RWPE2 (cell line): ENCODE data around the gene HOXA7.

Experiments used
- ATAC-seq: fragments of 200-7000 bp; cut with Tn5 transposase; 3 replicates; pipeline ENCODE4 v1.9.1; 2021; ENCODE audit warnings: low read depth
- DNase-seq: peaks from one replicate; pipeline ENCODE4 v3.0.0-alpha.2; 2020; ENCODE audit warnings: low spot score
- H3K27ac ChIP-seq: fragments of 450-650 bp; 2 replicates; pipeline ENCODE4 v1.5.1; 2017; ENCODE audit warnings: mild to moderate bottlenecking; ENCODE audit not compliant: poor library complexity, severe bottlenecking
- H3K27me3 ChIP-seq: fragments of 250-450 bp; sonication (Bioruptor Pico); 2 replicates; pipeline ENCODE4 v1.5.1; 2021; ENCODE audit warnings: mild to moderate bottlenecking, moderate library complexity; ENCODE audit not compliant: insufficient read depth, poor library complexity, severe bottlenecking
- H3K36me3 ChIP-seq: fragments of 250-450 bp; sonication (Bioruptor Pico); 2 replicates; pipeline ENCODE4 v1.5.1; 2020; ENCODE audit warnings: low read depth, mild to moderate bottlenecking, moderate library complexity
- H3K4me1 ChIP-seq: fragments of 250-450 bp; sonication (Bioruptor Pico); 2 replicates; pipeline ENCODE4 v1.5.1; 2021; ENCODE audit warnings: mild to moderate bottlenecking, moderate library complexity; ENCODE audit not compliant: insufficient read depth, poor library complexity, severe bottlenecking
- H3K4me3 ChIP-seq: fragments of 250-450 bp; sonication (Bioruptor Pico); 2 replicates; pipeline ENCODE4 v1.5.1; 2021; ENCODE audit warnings: mild to moderate bottlenecking, moderate library complexity; ENCODE audit not compliant: severe bottlenecking
- H3K9me3 ChIP-seq: fragments of 250-450 bp; sonication (Bioruptor Pico); 2 replicates; pipeline ENCODE4 v1.5.1; 2021; ENCODE audit warnings: mild to moderate bottlenecking, moderate library complexity; ENCODE audit not compliant: severe bottlenecking
- TF ChIP-seq, protein P1 (sequence below): fragments of 450-650 bp; IDR thresholded peaks from one replicate; pipeline ENCODE4 v1.5.1; 2017; ENCODE audit warnings: mild to moderate bottlenecking, moderate library complexity; ENCODE audit not compliant: poor library complexity, severe bottlenecking

HOXA7 gene

DNA sequence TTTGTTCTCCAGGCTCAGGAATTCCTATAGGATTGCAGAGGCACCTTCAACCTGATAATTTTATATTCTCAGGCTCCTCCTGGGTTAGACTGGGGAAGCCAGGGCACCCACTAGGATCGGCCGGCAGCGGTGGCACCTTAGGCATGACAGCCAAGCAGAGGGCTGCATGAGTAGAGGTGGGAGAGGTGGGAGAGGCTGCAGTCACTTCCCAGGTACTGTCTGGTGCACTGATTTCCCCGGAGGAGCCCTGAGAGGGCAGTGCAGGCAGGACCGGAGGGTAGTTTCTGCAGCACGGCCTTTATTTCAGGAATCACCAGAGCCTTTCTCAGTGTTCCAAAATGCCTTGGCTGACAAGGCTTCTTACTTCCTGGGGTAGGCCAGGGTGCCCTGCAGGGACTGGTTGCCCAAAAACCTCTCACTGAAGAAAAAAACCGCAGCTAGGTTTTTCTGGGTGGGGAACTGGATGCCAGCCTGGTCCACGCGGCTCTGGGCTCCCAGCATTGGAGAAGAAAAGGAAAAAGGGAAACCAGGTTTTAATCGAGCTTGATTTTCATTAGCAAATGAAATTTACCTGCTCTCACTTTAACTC is 47.0 kb upstream of the HOXA7 start:
- no peaks in the 10 kb centered on the region for H3K36me3 ChIP-seq
- H3K27me3 ChIP-seq = no peaks in the 10 kb centered on the region
- H3K4me3 ChIP-seq = peak overlapping the region; percentile 89
- TF ChIP-seq, protein P1, sequence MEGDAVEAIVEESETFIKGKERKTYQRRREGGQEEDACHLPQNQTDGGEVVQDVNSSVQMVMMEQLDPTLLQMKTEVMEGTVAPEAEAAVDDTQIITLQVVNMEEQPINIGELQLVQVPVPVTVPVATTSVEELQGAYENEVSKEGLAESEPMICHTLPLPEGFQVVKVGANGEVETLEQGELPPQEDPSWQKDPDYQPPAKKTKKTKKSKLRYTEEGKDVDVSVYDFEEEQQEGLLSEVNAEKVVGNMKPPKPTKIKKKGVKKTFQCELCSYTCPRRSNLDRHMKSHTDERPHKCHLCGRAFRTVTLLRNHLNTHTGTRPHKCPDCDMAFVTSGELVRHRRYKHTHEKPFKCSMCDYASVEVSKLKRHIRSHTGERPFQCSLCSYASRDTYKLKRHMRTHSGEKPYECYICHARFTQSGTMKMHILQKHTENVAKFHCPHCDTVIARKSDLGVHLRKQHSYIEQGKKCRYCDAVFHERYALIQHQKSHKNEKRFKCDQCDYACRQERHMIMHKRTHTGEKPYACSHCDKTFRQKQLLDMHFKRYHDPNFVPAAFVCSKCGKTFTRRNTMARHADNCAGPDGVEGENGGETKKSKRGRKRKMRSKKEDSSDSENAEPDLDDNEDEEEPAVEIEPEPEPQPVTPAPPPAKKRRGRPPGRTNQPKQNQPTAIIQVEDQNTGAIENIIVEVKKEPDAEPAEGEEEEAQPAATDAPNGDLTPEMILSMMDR = no peak
- H3K4me1 ChIP-seq = peaks cover 6% of the 10 kb centered on the region
- DNase-seq = no peak
- H3K9me3 ChIP-seq = no peaks in the 10 kb centered on the region
- H3K27ac ChIP-seq = peak overlapping the region; percentile 92
- 0 out of 3 replicates have a peak, but pooled peaks have one; percentile 1 for ATAC-seq

GRCh38 chr7:27202862-27203134 is 46.3 kb upstream of the HOXA7 start:
- H3K27ac ChIP-seq = peak overlapping the region; percentile 92
- H3K27me3 ChIP-seq = no peaks in the 10 kb centered on the region
- H3K9me3 ChIP-seq = no peaks in the 10 kb centered on the region
- TF ChIP-seq, protein P1 = no peak
- peaks cover under 1% of the 10 kb centered on the region for H3K36me3 ChIP-seq
- H3K4me1 ChIP-seq = peaks cover 6% of the 10 kb centered on the region
- H3K4me3 ChIP-seq = peak overlapping the region; percentile 89
- DNase-seq (no peak), ATAC-seq (no peak)

DNA sequence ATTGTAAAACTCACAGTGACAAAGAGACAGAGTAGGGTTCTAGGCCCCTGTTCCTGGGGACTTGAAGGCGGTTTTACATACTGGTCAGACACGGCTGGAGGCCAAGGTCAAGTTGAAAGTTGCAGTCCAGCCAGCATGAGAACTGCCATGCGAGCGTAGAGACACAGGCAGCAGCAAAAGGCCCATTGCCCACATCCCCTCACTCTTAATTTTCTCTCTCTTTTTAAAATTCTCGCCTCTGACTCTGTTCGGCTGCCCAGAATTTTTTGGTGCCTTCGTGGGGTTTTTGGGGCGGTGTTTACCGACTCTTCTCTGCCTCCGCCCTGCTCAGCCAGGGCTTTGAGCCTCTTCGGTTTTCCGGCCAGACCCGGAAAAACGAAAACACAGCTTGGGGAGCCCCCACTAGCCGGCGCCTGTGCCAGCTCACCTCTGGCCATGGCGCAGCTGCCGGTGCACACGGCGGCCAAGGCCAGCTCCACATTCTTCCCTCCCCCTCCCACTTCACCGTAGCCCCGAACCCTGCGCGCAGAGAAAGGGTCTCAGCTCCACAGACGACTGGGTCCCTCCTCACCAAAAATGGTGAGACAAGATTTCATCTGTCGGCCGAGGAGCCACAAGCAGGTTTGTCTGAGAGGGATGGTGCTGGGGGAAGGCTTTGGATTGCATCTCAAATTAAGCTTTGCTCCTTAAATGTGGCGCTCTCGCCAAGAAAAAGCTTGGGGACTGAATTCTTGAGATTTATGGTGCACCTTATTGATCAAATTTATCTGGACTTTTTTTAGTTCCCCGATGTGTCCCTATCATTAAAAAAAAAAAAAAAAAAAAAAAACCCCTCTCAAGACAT is 45.8 kb upstream of the HOXA7 start:
- H3K4me3 ChIP-seq = peak overlapping the region; percentile 89
- TF ChIP-seq, protein P1 = no peak
- DNase-seq = no peak

DNA sequence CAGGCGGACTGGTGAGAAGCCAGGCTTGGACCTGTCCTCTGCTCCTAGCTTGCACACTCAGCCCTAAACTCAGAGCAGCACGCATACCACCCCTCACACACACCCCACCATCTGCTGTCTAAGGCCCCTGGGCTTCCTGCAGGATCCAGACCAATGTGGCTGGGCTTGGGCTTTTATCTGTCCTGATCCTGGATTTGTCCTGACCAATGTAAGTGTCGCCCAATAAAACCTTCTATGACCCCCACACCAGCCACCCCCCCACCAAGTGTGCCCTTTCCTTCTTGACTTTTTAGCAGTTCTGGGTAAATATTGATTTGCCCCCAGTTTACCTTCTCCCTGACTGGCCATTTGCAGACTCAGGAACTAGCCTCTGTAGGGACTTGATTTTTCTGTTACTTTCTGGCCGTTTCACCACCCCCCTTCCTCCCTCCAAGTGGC is 45.1 kb upstream of the HOXA7 start:
- Histone ChIP-seq H3K4me3 (peak overlapping the region; percentile 89), H3K4me1 (peaks cover 2% of the 10 kb centered on the region), H3K9me3 (no peaks in the 10 kb centered on the region), H3K36me3 (peaks cover 12% of the 10 kb centered on the region), H3K27ac (peak overlapping the region; percentile 92), H3K27me3 (no peaks in the 10 kb centered on the region)
- DNase-seq (no peak), ATAC-seq (no peak)
- TF ChIP-seq, protein P1 = no peak

More for the DNA sequence above, 45.8 kb upstream of the HOXA7 start:
- Histone ChIP-seq H3K27me3 (no peaks in the 10 kb centered on the region), H3K4me1 (peaks cover 6% of the 10 kb centered on the region), H3K27ac (peak overlapping the region; percentile 92), H3K9me3 (no peaks in the 10 kb centered on the region), H3K36me3 (peaks cover 6% of the 10 kb centered on the region)
- no peak for ATAC-seq
